WTC11 (cell line): Measurements from ENCODE around the gene C1orf198.

Experiments used
- ATF3 ChIP-seq: sonication (generic); formaldehyde crosslinking; conservative IDR thresholded peaks from 2 replicates; pipeline ENCODE4 v1.8.1; 2022; ENCODE audit warnings: mild to moderate bottlenecking, missing genetic modification reagents
- CREB1 ChIP-seq: sonication (generic); formaldehyde crosslinking; IDR thresholded peaks from 2 replicates; pipeline ENCODE4 v1.8.0; 2023; ENCODE audit warnings: mild to moderate bottlenecking, missing genetic modification reagents
- CTCF ChIP-seq: fragments of 200-600 bp; IDR thresholded peaks from 2 replicates; pipeline ENCODE4 v1.8.0; 2022; ENCODE audit warnings: antibody characterized with exemption
- GABPB1 ChIP-seq: sonication (generic); formaldehyde crosslinking; IDR thresholded peaks from 2 replicates; pipeline ENCODE4 v1.8.1; 2023; ENCODE audit warnings: mild to moderate bottlenecking, missing genetic modification reagents
- ZNF232 ChIP-seq: sonication (generic); formaldehyde crosslinking; IDR thresholded peaks from 2 replicates; pipeline ENCODE4 v1.8.0; 2022; ENCODE audit warnings: mild to moderate bottlenecking, missing genetic modification reagents
- TF ChIP-seq, protein P1 (sequence below): sonication (generic); formaldehyde crosslinking; IDR thresholded peaks from 2 replicates; pipeline ENCODE4 v1.8.0; 2022; ENCODE audit warnings: mild to moderate bottlenecking, missing genetic modification reagents

DNA sequence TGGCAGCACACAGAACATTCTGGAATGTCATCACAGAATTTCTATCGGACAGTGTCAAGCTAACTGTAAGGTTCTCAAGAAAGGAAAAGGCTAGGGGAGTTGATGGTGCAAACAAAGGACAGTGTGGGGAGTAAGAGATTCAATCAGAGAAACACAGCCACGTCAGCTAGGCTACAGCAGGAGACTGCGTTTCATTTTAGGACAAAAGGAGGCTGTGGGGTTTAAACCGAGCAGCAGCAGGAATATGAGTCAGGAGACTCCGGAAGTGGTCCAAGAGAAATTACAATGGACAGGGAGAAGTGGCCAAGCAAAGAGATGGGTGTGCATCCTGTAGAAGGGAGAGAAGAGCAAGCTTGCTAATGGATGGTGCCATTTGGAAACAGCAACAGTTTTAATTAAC is 37.4 kb upstream of the C1orf198 start:
- TF ChIP-seq CREB1 (CRISPR knock-in tag) (no peak), CTCF (no peak), GABPB1 (CRISPR knock-in tag) (no peak), ZNF232 (CRISPR knock-in tag) (no peak), ATF3 (CRISPR knock-in tag) (no peak)
- TF ChIP-seq, protein P1, sequence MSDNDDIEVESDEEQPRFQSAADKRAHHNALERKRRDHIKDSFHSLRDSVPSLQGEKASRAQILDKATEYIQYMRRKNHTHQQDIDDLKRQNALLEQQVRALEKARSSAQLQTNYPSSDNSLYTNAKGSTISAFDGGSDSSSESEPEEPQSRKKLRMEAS (CRISPR knock-in tag) = no peak
